ENCODE data around the gene MRPL1.

Gene MRPL1

GRCh38 chr4:77862478-77863216 is at the start of gene MRPL1:
Gene MRPL1 (plus strand): TSS chr4:77862830. CDS start chr4:77862849, 19 bp downstream.
- peak; percentile 84 to 98 for DNase-seq

- DNase-seq, result no peak
Measured at GRCh38 chr4:77815636-77816035, 47.0 kb upstream of the MRPL1 start.

- DNase-seq, result no peak
Measured at GRCh38 chr4:77816546-77816945, 46.1 kb upstream of the MRPL1 start.

GRCh38 chr4:77817304-77818072 is 45.1 kb upstream of the MRPL1 start:
- no peak for DNase-seq

GRCh38 chr4:77818073-77818601 is 44.5 kb upstream of the MRPL1 start:
- peak; percentile 33 to 79 for DNase-seq

- DNase-seq, result peak; percentile 64 to 69
Measured at GRCh38 chr4:77818602-77819403, 43.8 kb upstream of the MRPL1 start, which contains the start of gene CNOT6L. Gene CNOT6L (minus strand): TSS chr4:77819368. CDS start chr4:77819308, 60 bp downstream.

- DNase-seq, result peak in 1 of 2 donors; percentile 64
Measured at GRCh38 chr4:77819404-77819842, 43.2 kb upstream of the MRPL1 start.

GRCh38 chr4:77819843-77820648 is 42.6 kb upstream of the MRPL1 start:
- peak; percentile 78 to 81 for DNase-seq

- DNase-seq, result no peak
Measured at GRCh38 chr4:77820649-77821561, 41.7 kb upstream of the MRPL1 start.

- peak in 1 of 2 donors; percentile 79 for DNase-seq
Measured at GRCh38 chr4:77821775-77822174, 40.9 kb upstream of the MRPL1 start.

- DNase-seq, result no peak
Measured at GRCh38 chr4:77826275-77826674, 36.4 kb upstream of the MRPL1 start.

GRCh38 chr4:77827343-77827742 is 35.3 kb upstream of the MRPL1 start:
- no peak for DNase-seq

GRCh38 chr4:77833126-77833724 is 29.4 kb upstream of the MRPL1 start:
- no peak for DNase-seq

- DNase-seq, result no peak
Measured at GRCh38 chr4:77834403-77834802, 28.2 kb upstream of the MRPL1 start.

GRCh38 chr4:77843628-77844027 is 19.0 kb upstream of the MRPL1 start:
- no peak for DNase-seq

GRCh38 chr4:77844363-77844762 is 18.3 kb upstream of the MRPL1 start:
- DNase-seq, result no peak

- DNase-seq, result no peak
Measured at GRCh38 chr4:77845400-77845799, 17.2 kb upstream of the MRPL1 start.

GRCh38 chr4:77845929-77846328 is 16.7 kb upstream of the MRPL1 start:
- no peak for DNase-seq

GRCh38 chr4:77848508-77848907 is 14.1 kb upstream of the MRPL1 start:
- no peak for DNase-seq

GRCh38 chr4:77849278-77849965 is 13.2 kb upstream of the MRPL1 start:
- DNase-seq, result no peak
